Measurements from ENCODE around the gene ZNF385B.

DNA sequence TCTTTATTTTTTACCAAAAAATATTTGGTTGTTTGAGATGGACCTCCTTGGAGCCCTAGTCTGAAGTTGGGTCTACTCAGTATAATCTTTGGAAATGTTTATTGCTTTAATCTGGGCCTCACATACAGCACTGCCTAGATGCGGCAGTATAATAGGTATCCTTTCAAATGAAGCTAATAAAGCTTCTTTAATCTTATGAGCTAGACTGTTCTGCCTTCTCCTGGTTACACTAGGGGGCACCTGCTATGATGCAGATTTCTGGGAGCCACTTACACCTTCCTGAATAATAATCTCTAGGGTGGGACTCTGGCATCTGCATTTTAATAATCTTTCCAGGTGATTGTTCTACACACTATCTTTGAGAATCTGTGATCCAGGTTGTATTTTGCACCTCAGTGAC, 427.1 kb downstream of the ZNF385B start:
- TF ChIP-seq GABPA (IDR thresholded peaks at IDR 0.05; ENCODE audit: low read depth) (no peak), REST (IDR thresholded peaks at IDR 0.05; ENCODE audit: insufficient replicate concordance, low read depth) (no peak), POLR2AphosphoS5 (IDR thresholded peaks at IDR 0.05; ENCODE audit: low read depth) (no peak), SPI1 (IDR thresholded peaks at IDR 0.05; ENCODE audit: borderline replicate concordance, low read depth) (no peak)
- TF ChIP-seq, protein P1, sequence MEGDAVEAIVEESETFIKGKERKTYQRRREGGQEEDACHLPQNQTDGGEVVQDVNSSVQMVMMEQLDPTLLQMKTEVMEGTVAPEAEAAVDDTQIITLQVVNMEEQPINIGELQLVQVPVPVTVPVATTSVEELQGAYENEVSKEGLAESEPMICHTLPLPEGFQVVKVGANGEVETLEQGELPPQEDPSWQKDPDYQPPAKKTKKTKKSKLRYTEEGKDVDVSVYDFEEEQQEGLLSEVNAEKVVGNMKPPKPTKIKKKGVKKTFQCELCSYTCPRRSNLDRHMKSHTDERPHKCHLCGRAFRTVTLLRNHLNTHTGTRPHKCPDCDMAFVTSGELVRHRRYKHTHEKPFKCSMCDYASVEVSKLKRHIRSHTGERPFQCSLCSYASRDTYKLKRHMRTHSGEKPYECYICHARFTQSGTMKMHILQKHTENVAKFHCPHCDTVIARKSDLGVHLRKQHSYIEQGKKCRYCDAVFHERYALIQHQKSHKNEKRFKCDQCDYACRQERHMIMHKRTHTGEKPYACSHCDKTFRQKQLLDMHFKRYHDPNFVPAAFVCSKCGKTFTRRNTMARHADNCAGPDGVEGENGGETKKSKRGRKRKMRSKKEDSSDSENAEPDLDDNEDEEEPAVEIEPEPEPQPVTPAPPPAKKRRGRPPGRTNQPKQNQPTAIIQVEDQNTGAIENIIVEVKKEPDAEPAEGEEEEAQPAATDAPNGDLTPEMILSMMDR (IDR thresholded peaks at IDR 0.05; ENCODE audit: insufficient read depth, low read length) = no peak
